ENCODE results near the gene BRD9. TPM values are rescaled to one million over a fixed set of nuclear protein-coding genes. Genes with fewer than 3 reads are reported as not detected.
"Not testable (repeated sequence)": the region's sequence is repeated elsewhere in the genome, so short reads cannot be mapped to it uniquely, and the experiment has no call there.

Gene BRD9
- total RNA-seq, 1 donor from 2014 or later = 60.5 TPM

DNA sequence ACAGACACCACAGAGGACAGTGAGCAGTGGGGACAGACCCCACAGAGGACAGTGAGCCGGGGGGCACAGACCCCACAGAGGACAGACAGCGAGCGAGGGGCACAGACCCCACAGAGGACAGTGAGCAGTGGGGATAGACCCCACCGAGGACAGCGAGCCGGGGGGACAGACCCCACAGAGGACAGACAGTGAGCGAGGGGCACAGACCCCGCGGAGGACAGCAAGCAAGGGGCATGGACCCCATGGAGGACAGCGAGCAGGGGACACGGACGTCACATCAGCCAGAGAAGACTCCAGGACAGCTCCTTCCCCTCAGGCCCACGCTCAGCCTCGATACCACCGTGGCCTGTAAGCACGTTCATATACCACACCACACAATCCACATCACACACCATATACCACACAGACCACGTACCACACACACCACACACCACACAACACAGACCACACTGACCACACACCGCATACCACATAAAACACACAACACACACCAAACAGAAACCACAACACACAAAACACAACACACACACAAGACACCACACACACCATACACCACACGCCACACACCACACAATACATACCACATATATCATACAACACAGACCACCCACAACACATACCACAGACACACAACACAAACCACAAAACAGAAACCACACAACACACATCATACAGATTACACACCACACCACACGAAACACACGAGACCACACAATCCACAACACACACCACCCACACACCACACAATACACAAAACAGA lies 36.6 kb downstream of the BRD9 start:
- Mint-ChIP-seq H3K4me3 (no peak overlapping the region), H3K36me3 (no peaks in the 10 kb centered on the region), H3K9me3 (no peaks in the 10 kb centered on the region), H3K4me1 (no peaks in the 10 kb centered on the region), H3K27me3 (ENCODE audit: low read depth) (peaks cover 12% of the 10 kb centered on the region), H3K27ac (no peak overlapping the region)
- TF ChIP-seq, protein P1, sequence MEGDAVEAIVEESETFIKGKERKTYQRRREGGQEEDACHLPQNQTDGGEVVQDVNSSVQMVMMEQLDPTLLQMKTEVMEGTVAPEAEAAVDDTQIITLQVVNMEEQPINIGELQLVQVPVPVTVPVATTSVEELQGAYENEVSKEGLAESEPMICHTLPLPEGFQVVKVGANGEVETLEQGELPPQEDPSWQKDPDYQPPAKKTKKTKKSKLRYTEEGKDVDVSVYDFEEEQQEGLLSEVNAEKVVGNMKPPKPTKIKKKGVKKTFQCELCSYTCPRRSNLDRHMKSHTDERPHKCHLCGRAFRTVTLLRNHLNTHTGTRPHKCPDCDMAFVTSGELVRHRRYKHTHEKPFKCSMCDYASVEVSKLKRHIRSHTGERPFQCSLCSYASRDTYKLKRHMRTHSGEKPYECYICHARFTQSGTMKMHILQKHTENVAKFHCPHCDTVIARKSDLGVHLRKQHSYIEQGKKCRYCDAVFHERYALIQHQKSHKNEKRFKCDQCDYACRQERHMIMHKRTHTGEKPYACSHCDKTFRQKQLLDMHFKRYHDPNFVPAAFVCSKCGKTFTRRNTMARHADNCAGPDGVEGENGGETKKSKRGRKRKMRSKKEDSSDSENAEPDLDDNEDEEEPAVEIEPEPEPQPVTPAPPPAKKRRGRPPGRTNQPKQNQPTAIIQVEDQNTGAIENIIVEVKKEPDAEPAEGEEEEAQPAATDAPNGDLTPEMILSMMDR (IDR thresholded peaks at IDR 0.05; ENCODE audit: unreplicated experiment) = no peak
- no peak for DNase-seq (ENCODE audit: low spot score in 2 of 2, unreplicated experiment in 2 of 2)

DNA sequence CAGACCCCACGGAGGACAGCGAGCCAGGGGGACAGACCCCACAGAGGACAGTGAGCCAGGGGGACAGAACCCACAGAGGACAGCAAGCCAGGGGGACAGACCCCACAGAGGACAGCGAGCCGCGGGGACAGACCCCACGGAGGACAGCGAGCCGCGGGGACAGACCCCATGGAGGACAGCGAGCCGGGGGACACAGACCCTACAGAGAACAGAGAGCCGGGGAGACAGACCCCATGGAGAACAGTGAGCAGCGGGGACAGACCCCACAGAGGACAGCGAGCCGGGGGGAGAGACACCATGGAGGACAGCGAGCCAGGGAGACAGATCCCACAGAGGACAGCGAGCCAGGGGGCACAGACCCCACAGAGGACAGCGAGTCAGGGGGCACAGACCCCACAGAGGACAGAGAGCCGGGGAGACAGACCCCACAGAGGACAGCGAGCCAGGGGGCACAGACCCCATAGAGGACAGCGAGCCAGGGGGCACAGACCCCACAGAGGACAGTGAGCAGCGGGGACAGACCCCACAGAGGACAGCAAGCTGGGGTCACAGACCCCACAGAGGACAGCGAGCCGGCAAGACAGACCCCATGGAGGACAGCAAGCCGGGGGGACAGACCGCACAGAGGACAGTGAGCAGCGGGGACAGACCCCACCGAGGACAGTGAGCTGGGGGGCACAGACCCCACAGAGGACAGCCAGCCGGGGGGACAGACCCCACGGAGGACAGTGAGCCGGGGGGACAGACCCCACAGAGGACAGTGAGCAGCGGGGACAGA lies 37.4 kb downstream of the BRD9 start:
- Mint-ChIP-seq H3K4me1 (no peaks in the 10 kb centered on the region), H3K4me3 (no peak overlapping the region), H3K9me3 (no peaks in the 10 kb centered on the region), H3K36me3 (no peaks in the 10 kb centered on the region), H3K27me3 (ENCODE audit: low read depth) (peaks cover 12% of the 10 kb centered on the region), H3K27ac (no peak overlapping the region)
- no peak for DNase-seq (ENCODE audit: low spot score in 2 of 2, unreplicated experiment in 2 of 2)
- TF ChIP-seq, protein P1 (IDR thresholded peaks at IDR 0.05; ENCODE audit: unreplicated experiment) = no peak

- Mint-ChIP-seq H3K4me1 (no peaks in the 10 kb centered on the region), H3K4me3 (no peak overlapping the region), H3K27ac (no peak overlapping the region), H3K9me3 (no peaks in the 10 kb centered on the region), H3K27me3 (ENCODE audit: low read depth) (peaks cover 12% of the 10 kb centered on the region), H3K36me3 (no peaks in the 10 kb centered on the region)
- TF ChIP-seq, protein P1 (IDR thresholded peaks at IDR 0.05; ENCODE audit: unreplicated experiment) = no peak
- no peak for DNase-seq (ENCODE audit: low spot score in 2 of 2, unreplicated experiment in 2 of 2)
These were observed 38.4 kb downstream of the BRD9 start for GRCh38 chr5:854217-854616.

DNA sequence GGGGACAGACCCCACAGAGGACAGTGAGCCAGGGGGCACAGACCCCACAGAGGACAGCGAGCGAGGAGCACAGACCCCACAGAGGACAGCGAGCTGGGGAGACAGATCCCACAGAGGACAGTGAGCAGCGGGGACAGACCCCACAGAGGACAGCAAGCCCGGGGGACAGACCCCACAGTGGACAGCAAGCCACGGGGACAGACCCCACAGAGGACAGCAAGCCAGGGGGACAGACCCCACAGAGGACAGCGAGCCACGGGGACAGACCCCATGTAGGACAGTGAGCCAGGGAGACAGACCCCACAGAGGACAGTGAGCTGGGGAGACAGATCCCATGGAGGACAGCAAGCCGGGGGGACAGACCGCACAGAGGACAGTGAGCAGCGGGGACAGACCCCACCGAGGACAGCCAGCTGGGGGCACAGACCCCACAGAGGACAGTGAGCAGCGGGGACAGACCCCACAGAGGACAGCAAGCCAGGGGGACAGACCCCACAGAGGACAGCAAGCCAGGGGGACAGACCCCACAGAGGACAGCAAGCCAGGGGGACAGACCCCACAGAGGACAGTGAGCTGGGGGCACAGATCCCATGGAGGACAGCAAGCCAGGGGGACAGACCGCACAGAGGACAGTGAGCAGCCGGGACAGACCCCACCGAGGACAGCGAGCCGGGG lies 39.0 kb downstream of the BRD9 start:
- not testable (repeated sequence) for H3K4me1 Mint-ChIP-seq; H3K9me3 Mint-ChIP-seq; H3K4me3 Mint-ChIP-seq; DNase-seq (ENCODE audit: low spot score in 2 of 2, unreplicated experiment in 2 of 2); H3K36me3 Mint-ChIP-seq; H3K27ac Mint-ChIP-seq
- H3K27me3 Mint-ChIP-seq (ENCODE audit: low read depth) = peaks cover 12% of the 10 kb centered on the region

DNA sequence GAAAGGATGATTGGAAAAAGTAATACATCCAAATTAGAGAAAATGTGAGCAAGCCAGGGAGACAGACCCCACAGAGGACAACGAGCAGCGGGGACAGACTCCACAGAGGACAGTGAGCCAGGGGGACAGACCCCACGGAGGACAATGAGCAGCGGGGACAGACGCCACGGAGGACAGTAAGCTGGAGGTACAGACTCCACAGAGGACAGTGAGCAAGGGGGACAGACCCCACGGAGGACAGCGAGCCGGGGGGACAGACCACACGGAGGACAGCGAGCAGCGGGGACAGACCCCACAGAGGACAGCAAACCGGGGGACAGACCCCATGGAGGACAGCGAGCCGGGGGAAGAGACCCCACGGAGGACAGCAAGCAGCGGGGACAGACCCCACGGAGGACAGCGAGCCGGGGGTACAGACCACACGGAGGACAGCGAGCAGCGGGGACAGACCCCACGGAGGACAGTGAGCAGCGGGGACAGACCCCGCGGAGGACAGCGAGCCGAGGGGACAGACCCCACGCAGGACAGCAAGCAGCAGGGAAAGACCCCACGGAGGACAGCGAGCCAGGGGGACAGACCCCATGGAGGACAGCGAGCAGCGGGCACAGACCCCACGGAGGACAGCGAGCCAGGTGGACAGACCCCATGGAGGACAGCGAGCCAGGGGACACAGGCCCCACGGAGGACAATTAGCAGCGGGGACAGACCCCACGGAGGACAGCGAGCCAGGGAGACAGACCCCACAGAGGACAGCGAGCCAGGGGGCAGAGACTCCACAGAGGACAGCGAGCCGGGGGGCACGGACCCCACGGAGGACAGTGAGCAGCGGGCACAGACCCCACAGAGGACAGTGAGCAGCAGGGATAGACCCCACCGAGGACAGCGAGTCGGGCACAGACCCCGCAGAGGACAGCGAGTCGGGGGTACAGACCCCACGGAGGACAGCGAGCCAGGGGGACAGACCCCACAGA lies 39.9 kb downstream of the BRD9 start:
- Mint-ChIP-seq H3K27me3 (ENCODE audit: low read depth) (peaks cover 12% of the 10 kb centered on the region), H3K36me3 (no peaks in the 10 kb centered on the region), H3K9me3 (no peaks in the 10 kb centered on the region), H3K4me1 (no peaks in the 10 kb centered on the region), H3K4me3 (no peak overlapping the region), H3K27ac (no peak overlapping the region)
- TF ChIP-seq, protein P1 (IDR thresholded peaks at IDR 0.05; ENCODE audit: unreplicated experiment) = no peak
- no peak for DNase-seq (ENCODE audit: low spot score in 2 of 2, unreplicated experiment in 2 of 2)

Measured in mesothelial cell of epicardium (in vitro differentiated cells).